ENCODE results near the gene PDE8B. TPM values are rescaled to one million over a fixed set of nuclear protein-coding genes. Genes with fewer than 3 reads are reported as not detected.

The PDE8B gene
- total and polyA plus RNA-seq, 8 donors, result 2.9 to 11.9 (median 6.9) TPM

- DNase-seq, result no peak
- no peaks in the 10 kb centered on the region for H3K9me3 ChIP-seq
- no peak overlapping the region for H3K4me3 ChIP-seq
- ATAC-seq, result no peak
- no peaks in the 10 kb centered on the region for H3K27me3 ChIP-seq
- intact Hi-C loops (cut with DNase I), result no loop called here
- no peak for FAIRE-seq
- no peak overlapping the region for H3K27ac ChIP-seq
- no peaks in the 10 kb centered on the region for H3K36me3 ChIP-seq
- TF ChIP-seq CTCF (IDR thresholded peaks at IDR 0.05), result no peak
- no peaks in the 10 kb centered on the region for H3K4me1 ChIP-seq
These were observed 149.9 kb downstream of the PDE8B start for GRCh38 chr5:77360381-77360780.

DNA sequence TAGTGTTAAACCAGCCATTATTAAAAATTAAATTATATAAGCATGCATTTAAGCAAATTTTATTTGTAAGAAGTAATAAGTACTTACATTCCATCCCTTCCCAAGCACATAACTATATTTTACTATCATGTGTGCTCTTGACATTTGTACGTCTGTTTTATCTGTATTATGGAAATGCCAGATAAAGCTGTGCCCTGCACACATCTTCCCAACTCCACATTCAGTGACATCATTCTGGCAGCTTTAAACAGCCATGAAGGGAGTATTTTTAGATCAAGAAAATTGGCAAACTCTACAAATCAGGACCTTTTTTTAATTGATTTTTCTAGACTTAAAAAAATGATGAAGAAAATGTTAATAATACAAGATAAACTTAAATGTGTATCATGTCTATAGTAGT is 150.5 kb downstream of the PDE8B start:
- no peak for DNase-seq
- no peaks in the 10 kb centered on the region for H3K9me3 ChIP-seq
- no peak for ATAC-seq
- WGBS, 2 donors, result 60 to 61% methylated on average over 1 of the region's 1 CpG
- no peaks in the 10 kb centered on the region for H3K27me3 ChIP-seq
- FAIRE-seq, result no peak
- no peak overlapping the region for H3K27ac ChIP-seq
- H3K4me1 ChIP-seq, result no peaks in the 10 kb centered on the region
- H3K36me3 ChIP-seq, result no peaks in the 10 kb centered on the region
- TF ChIP-seq CTCF (IDR thresholded peaks at IDR 0.05), result no peak
- H3K4me3 ChIP-seq, result no peak overlapping the region
- intact Hi-C loops (cut with DNase I), result no loop called here

- intact Hi-C loops (cut with DNase I), result no loop called here
- Histone ChIP-seq H3K36me3 (no peaks in the 10 kb centered on the region), H3K27me3 (no peaks in the 10 kb centered on the region), H3K4me1 (no peaks in the 10 kb centered on the region), H3K27ac (no peak overlapping the region), H3K9me3 (no peaks in the 10 kb centered on the region), H3K4me3 (no peak overlapping the region)
- no peak for FAIRE-seq
- 88 to 90% methylated on average over 5 of the region's 5 CpGs for WGBS, 2 donors
- no peak for DNase-seq
- TF ChIP-seq CTCF (IDR thresholded peaks at IDR 0.05), result no peak
- ATAC-seq, result no peak
These were observed 156.4 kb downstream of the PDE8B start for GRCh38 chr5:77366717-77367500.

- Histone ChIP-seq H3K27me3 (no peaks in the 10 kb centered on the region), H3K27ac (no peak overlapping the region), H3K36me3 (no peaks in the 10 kb centered on the region), H3K9me3 (no peaks in the 10 kb centered on the region), H3K4me1 (no peaks in the 10 kb centered on the region), H3K4me3 (no peak overlapping the region)
- FAIRE-seq (no peak), DNase-seq (no peak), ATAC-seq (no peak)
- intact Hi-C loops (cut with DNase I), result no loop called here
- WGBS, 2 donors, result 83 to 88% methylated on average over 4 of the region's 4 CpGs
- no peak for TF ChIP-seq CTCF (IDR thresholded peaks at IDR 0.05)
These were observed 157.3 kb downstream of the PDE8B start for GRCh38 chr5:77367741-77368140.

DNA sequence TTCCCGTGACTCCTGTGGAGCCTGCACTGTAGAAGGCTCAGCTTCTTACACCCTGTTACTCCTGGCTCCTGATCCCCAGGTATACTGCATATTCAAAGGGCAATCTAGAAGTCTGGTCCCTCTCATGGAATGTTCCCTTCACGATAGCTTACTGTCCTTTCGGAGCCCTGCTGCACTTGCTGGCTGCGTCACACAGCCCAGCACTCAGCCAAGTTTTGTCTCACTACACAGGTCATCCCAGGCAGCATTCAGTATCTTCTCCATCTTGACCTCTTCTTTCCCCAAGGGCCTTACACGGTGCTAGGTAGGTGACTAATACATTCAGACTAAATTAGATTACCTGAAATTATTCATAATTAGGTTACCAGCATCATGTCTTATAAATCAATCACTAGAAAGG is 157.9 kb downstream of the PDE8B start:
- Histone ChIP-seq H3K27ac (no peak overlapping the region), H3K36me3 (no peaks in the 10 kb centered on the region), H3K4me3 (no peak overlapping the region), H3K9me3 (no peaks in the 10 kb centered on the region), H3K4me1 (no peaks in the 10 kb centered on the region), H3K27me3 (no peaks in the 10 kb centered on the region)
- DNase-seq (no peak), ATAC-seq (no peak), FAIRE-seq (no peak)
- no peak for TF ChIP-seq CTCF (IDR thresholded peaks at IDR 0.05)
- intact Hi-C loops (cut with DNase I), result no loop called here
- WGBS, 2 donors, result 75 to 82% methylated on average over 5 of the region's 5 CpGs

Data from pancreas (tissue), 10 donors.